Activated CD4-positive, alpha-beta memory T cell treated with anti-CD3 and anti-CD28 coated beads for 36 hours (primary cell): ENCODE measurements around the gene NUAK1. TPM values are rescaled to one million over a fixed set of nuclear protein-coding genes. Genes with fewer than 3 reads are reported as not detected.

Experiments used
- CTCF ChIA-PET: fragments of 350-600 bp; sonication (Branson Sonifier 250); formaldehyde crosslinking; loops from one replicate; lab custom pipeline; 2021; ENCODE audit warnings: antibody characterized with exemption, inconsistent platforms; lab: Charles Lee
- POLR2A ChIA-PET: fragments of 350-600 bp; sonication (Branson Sonifier 250); formaldehyde crosslinking; loops from one replicate; lab custom pipeline; 2021; ENCODE audit warnings: antibody characterized with exemption; lab: Charles Lee
- DNase-seq: peaks from one replicate; pipeline ENCODE4 v3.0.0-alpha.2; 2020
- H3K27ac Mint-ChIP-seq: one replicate; pipeline ENCODE4 v1.8.0; 2021; ENCODE audit warnings: mixed read lengths
- H3K27me3 Mint-ChIP-seq: one replicate; pipeline ENCODE4 v1.8.0; 2021; ENCODE audit warnings: mixed read lengths
- H3K36me3 Mint-ChIP-seq: one replicate; pipeline ENCODE4 v1.8.0; 2021; ENCODE audit warnings: mixed read lengths
- H3K4me1 Mint-ChIP-seq: one replicate; pipeline ENCODE4 v1.8.0; 2021; ENCODE audit warnings: low read depth, mixed read lengths
- H3K4me3 Mint-ChIP-seq: one replicate; pipeline ENCODE4 v1.8.0; 2021; ENCODE audit warnings: mild to moderate bottlenecking, mixed read lengths
- H3K9me3 Mint-ChIP-seq: one replicate; pipeline ENCODE4 v1.8.0; 2021; ENCODE audit warnings: mixed read lengths
- intact Hi-C: fragments of 100-400 bp; cut with micrococcal nuclease; formaldehyde crosslinking; loops from one replicate; pipeline ENCODE4 v1.15.1; 2023
- total RNA-seq, 2 experiments: library from RNA; stranded (reverse); gene quantifications; one replicate each; pipeline ENCODE4 v1.2.3, GENCODE V29; 2021

Gene NUAK1
- total RNA-seq, 2 experiments from 2014 or later, result 0.05 TPM; not detected in 1

DNA sequence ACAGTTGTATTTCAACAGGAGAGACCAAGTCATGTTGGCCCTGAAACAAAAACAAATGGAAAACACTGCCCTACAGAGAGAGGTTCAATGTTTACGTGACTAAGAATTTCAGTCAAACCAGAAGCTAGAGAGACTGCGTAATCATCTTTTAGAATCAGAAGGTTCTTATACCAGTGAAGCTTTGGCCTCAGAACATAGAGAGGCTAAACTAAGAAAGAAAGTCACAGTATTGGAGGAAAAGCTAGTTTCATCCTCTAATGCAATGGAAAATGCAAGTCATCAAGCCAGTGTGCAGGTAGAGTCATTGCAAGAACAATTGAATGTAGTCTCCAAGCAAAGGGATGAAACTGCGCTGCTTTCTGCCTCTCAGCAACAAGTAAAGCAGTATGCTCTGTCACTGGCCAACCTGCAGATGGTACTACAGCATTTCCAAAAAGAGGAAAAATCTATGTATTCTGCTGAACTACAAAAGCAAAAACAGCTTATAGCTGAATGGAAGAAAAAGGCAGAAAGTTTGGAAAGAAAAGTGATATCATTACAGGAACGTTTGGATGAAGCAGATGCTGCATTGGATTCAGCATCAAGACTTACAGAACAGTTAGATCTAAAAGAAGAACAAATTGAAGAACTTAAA lies 32.5 kb upstream of the NUAK1 start:
- intact Hi-C loops, result loop anchor here (5.0 kb wide), 1 partner anchor 51 kb away; no protein-coding TSS in a partner anchor
- peak; percentile 21 for DNase-seq
- peaks cover 2% of the 10 kb centered on the region for H3K4me1 Mint-ChIP-seq
- POLR2A ChIA-PET, result no interaction called here
- CTCF ChIA-PET, result interaction anchor here (0.6 to 1.2 kb wide), 2 partner anchors 51 to 53 kb away, joined by 3 to 6 read pairs; no protein-coding TSS in a partner anchor
- peaks cover 13% of the 10 kb centered on the region for H3K9me3 Mint-ChIP-seq
- no peaks in the 10 kb centered on the region for H3K36me3 Mint-ChIP-seq
- peaks cover 9% of the 10 kb centered on the region for H3K27me3 Mint-ChIP-seq
- H3K4me3 Mint-ChIP-seq, result no peak overlapping the region
- no peak overlapping the region for H3K27ac Mint-ChIP-seq

- ChIA-PET POLR2A (interaction anchor here (0.6 kb wide), 1 partner anchor 287 kb away, joined by 3 read pairs; no protein-coding TSS in a partner anchor), CTCF (no interaction called here)
- Mint-ChIP-seq H3K4me3 (no peak overlapping the region), H3K36me3 (no peaks in the 10 kb centered on the region), H3K27ac (no peak overlapping the region), H3K9me3 (peaks cover 13% of the 10 kb centered on the region), H3K27me3 (peaks cover 16% of the 10 kb centered on the region), H3K4me1 (peaks cover 2% of the 10 kb centered on the region)
- no peak for DNase-seq
- intact Hi-C loops, result loop anchor here (5.0 kb wide), 1 partner anchor 52 kb away; no protein-coding TSS in a partner anchor
These were observed 31.5 kb upstream of the NUAK1 start for GRCh38 chr12:106170285-106170684.

GRCh38 chr12:106163712-106164111 lies 25.0 kb upstream of the NUAK1 start:
- Mint-ChIP-seq H3K4me3 (no peak overlapping the region), H3K4me1 (no peaks in the 10 kb centered on the region), H3K27ac (no peak overlapping the region), H3K27me3 (peaks cover 30% of the 10 kb centered on the region), H3K36me3 (no peaks in the 10 kb centered on the region), H3K9me3 (peaks cover 12% of the 10 kb centered on the region)
- no peak for DNase-seq
- ChIA-PET CTCF (no interaction called here), POLR2A (no interaction called here)
- intact Hi-C loops, result no loop called here

DNA sequence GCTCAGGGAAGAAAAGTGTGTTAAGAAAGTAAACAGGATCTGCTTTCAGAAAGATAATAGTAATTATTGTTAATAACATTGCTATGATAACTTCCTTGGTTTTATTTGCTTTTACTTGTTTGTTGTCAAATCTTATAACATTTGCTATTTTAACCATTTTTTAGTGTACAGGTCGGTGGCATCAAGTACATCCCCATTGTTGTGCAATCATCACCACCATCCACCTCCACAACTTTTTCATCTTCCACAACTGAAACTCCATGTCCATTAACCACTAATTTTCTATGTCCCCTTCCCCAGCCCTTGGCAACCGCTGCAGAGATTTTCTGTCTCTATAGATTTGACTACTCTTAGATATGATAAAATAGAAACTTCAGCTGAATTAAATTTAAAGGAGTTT lies 22.7 kb upstream of the NUAK1 start:
- CTCF ChIA-PET, result no interaction called here
- Mint-ChIP-seq H3K9me3 (no peaks in the 10 kb centered on the region), H3K36me3 (no peaks in the 10 kb centered on the region), H3K4me3 (no peak overlapping the region), H3K27me3 (peaks cover 30% of the 10 kb centered on the region), H3K4me1 (no peaks in the 10 kb centered on the region), H3K27ac (no peak overlapping the region)
- DNase-seq, result no peak
- intact Hi-C loops, result no loop called here
- POLR2A ChIA-PET, result no interaction called here

DNA sequence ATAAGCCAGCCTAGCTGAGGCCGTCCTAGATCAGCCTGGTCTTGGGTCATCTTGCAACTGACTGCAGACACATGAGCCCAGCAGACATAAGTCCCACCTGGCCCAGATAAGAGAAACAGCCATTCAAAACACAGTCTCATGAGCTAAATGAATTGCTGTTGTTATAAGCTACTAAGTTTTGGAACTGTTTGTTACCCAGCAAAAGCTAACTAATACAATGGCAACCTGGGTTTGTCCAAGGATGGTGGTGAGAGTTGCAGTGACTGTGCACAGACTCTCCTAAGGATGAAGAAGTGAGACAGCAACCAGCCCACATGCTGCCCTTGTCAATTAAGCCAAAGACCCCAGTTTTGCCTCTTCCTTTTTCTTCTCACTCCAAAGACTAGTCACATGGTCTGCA lies 22.2 kb upstream of the NUAK1 start:
- ChIA-PET CTCF (no interaction called here), POLR2A (no interaction called here)
- Mint-ChIP-seq H3K27ac (no peak overlapping the region), H3K4me1 (no peaks in the 10 kb centered on the region), H3K4me3 (no peak overlapping the region), H3K36me3 (no peaks in the 10 kb centered on the region), H3K9me3 (no peaks in the 10 kb centered on the region), H3K27me3 (peaks cover 24% of the 10 kb centered on the region)
- intact Hi-C loops, result no loop called here
- no peak for DNase-seq

DNA sequence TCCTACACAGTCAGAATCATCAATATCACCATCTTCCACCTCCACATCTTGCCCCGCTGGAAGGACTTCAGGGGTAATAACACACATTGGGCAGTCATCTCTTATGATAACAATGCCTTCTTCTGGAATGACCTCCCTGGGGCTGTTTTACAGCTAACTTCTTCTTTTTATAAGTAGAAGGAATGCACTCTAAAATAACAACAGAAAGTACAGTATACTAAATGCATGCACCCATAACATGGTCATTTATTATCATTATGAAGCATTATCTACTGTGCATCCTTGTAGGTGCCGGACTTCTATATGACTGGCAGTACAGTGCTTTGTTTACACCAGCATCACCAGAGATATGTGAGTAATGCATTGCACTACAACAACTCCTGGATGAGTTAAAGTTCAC lies 19.0 kb upstream of the NUAK1 start:
- ChIA-PET CTCF (no interaction called here), POLR2A (no interaction called here)
- H3K36me3 Mint-ChIP-seq, result no peaks in the 10 kb centered on the region
- no peak for DNase-seq
- intact Hi-C loops, result no loop called here
- H3K27me3 Mint-ChIP-seq, result peaks cover 9% of the 10 kb centered on the region
- no peak overlapping the region for H3K27ac Mint-ChIP-seq
- no peak overlapping the region for H3K4me3 Mint-ChIP-seq
- no peaks in the 10 kb centered on the region for H3K4me1 Mint-ChIP-seq
- no peaks in the 10 kb centered on the region for H3K9me3 Mint-ChIP-seq

DNA sequence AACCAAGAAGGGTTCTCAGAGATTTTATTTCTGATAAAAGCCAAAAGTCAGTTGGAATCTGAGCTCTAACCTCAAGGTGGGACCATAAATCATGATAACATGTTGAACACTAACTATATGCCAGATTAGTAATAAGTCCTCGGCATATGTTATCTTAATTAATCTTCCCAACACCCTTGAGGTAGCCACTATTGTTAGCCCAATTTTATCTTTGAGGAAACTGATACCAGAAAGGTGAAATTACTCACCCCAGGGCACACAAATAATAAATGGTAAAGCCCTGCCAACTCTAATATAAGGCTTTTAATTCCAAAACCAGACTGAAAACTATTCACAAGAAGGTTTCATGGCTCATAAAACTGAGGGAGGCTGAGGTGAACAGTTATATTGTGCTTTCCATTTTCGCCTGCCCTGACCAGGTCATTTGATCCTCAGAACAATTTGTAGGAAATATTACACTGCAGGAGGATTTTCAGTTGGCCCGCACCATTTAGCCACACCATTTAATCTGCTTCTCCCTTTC lies 16.1 kb upstream of the NUAK1 start:
- H3K4me3 Mint-ChIP-seq, result no peak overlapping the region
- POLR2A ChIA-PET, result no interaction called here
- no peak for DNase-seq
- H3K27me3 Mint-ChIP-seq, result peaks cover 7% of the 10 kb centered on the region
- no peaks in the 10 kb centered on the region for H3K36me3 Mint-ChIP-seq
- no peaks in the 10 kb centered on the region for H3K4me1 Mint-ChIP-seq
- CTCF ChIA-PET, result interaction anchor here (1.0 kb wide), 1 partner anchor 733 kb away, joined by 4 read pairs; no protein-coding TSS in a partner anchor
- intact Hi-C loops, result no loop called here
- no peak overlapping the region for H3K27ac Mint-ChIP-seq
- H3K9me3 Mint-ChIP-seq, result no peaks in the 10 kb centered on the region

DNA sequence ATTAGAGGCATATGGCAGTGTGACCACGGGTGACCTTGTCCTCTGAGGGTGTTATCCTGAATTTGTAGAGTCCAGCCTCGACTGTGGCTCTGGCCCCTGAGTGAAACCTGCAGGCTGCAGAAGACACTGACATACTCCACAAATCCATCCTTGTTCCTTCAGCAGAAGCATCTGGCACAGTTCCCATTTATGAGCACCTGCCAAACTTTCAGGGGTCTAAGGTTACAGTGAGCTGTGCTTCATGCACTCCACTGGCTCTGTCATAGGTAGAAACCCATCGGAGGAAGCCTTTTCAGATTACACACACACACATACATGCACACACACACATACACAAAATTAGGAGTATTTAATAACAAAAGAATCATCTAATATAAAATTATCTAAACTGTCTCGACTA lies 13.6 kb upstream of the NUAK1 start:
- Mint-ChIP-seq H3K4me3 (no peak overlapping the region), H3K27me3 (peaks cover 7% of the 10 kb centered on the region), H3K9me3 (no peaks in the 10 kb centered on the region), H3K36me3 (no peaks in the 10 kb centered on the region), H3K27ac (no peak overlapping the region), H3K4me1 (no peaks in the 10 kb centered on the region)
- POLR2A ChIA-PET, result no interaction called here
- intact Hi-C loops, result no loop called here
- no peak for DNase-seq
- CTCF ChIA-PET, result interaction anchor here (1.9 kb wide), 1 partner anchor 16 kb away, joined by 8 read pairs; no protein-coding TSS in a partner anchor

GRCh38 chr12:106150555-106150954 lies 11.8 kb upstream of the NUAK1 start:
- POLR2A ChIA-PET, result interaction anchor here (0.7 kb wide), 1 partner anchor 533 kb away, joined by 3 read pairs; no protein-coding TSS in a partner anchor

GRCh38 chr12:106149096-106149784 lies 10.5 kb upstream of the NUAK1 start:
- DNase-seq, result no peak
- CTCF ChIA-PET, result interaction anchor here (0.6 to 3.3 kb wide), 7 partner anchors 10 to 887 kb away, joined by 3 to 29 read pairs (median 4); partner anchors contain the start of gene NUAK1
- no peak overlapping the region for H3K4me3 Mint-ChIP-seq
- POLR2A ChIA-PET, result no interaction called here
- no peaks in the 10 kb centered on the region for H3K36me3 Mint-ChIP-seq
- H3K27me3 Mint-ChIP-seq, result peaks cover 22% of the 10 kb centered on the region
- no peak overlapping the region for H3K27ac Mint-ChIP-seq
- intact Hi-C loops, result no loop called here
- H3K9me3 Mint-ChIP-seq, result no peaks in the 10 kb centered on the region
- peaks cover 2% of the 10 kb centered on the region for H3K4me1 Mint-ChIP-seq

More at GRCh38 chr12:106150555-106150954, 11.8 kb upstream of the NUAK1 start:
- DNase-seq, result no peak
- Mint-ChIP-seq H3K27me3 (peaks cover 19% of the 10 kb centered on the region), H3K9me3 (no peaks in the 10 kb centered on the region), H3K4me3 (no peak overlapping the region), H3K36me3 (no peaks in the 10 kb centered on the region), H3K27ac (no peak overlapping the region), H3K4me1 (no peaks in the 10 kb centered on the region)
- CTCF ChIA-PET, result interaction anchor here (1.1 to 2.7 kb wide), 2 partner anchors 73 to 730 kb away, joined by 4 to 8 read pairs; no protein-coding TSS in a partner anchor
- intact Hi-C loops, result no loop called here

GRCh38 chr12:106147956-106148355 lies 9.2 kb upstream of the NUAK1 start:
- no peak overlapping the region for H3K4me3 Mint-ChIP-seq
- CTCF ChIA-PET, result interaction anchor here (0.6 to 3.3 kb wide), 5 partner anchors 9 to 728 kb away, joined by 3 to 29 read pairs (median 3); no protein-coding TSS in a partner anchor
- H3K27me3 Mint-ChIP-seq, result peaks cover 20% of the 10 kb centered on the region
- no peak overlapping the region for H3K27ac Mint-ChIP-seq
- peaks cover 2% of the 10 kb centered on the region for H3K4me1 Mint-ChIP-seq
- H3K9me3 Mint-ChIP-seq, result no peaks in the 10 kb centered on the region
- no peaks in the 10 kb centered on the region for H3K36me3 Mint-ChIP-seq
- intact Hi-C loops, result no loop called here
- POLR2A ChIA-PET, result no interaction called here
- no peak for DNase-seq

DNA sequence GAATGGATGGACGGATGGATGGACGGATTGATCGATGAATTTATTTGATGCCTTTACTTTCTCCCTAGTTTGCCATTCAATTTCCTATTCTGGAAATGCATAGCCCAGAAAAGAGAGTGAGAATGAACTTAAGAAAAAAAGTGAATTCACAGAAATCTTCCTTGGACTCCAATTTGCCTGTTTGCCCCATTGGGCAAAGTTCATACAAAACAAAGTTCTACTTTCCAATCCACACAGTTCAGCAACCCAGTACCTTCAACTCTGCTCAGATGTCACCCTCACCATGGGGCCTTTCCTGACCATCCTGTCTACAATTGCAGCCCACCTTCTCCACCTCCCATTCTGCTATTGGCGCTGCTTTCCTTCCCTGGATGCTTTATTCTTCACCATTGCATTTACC lies 8.2 kb upstream of the NUAK1 start:
- Mint-ChIP-seq H3K27ac (no peak overlapping the region), H3K4me1 (peaks cover 2% of the 10 kb centered on the region), H3K36me3 (no peaks in the 10 kb centered on the region), H3K4me3 (no peak overlapping the region), H3K27me3 (peaks cover 23% of the 10 kb centered on the region), H3K9me3 (no peaks in the 10 kb centered on the region)
- DNase-seq, result no peak
- CTCF ChIA-PET, result interaction anchor here (0.6 to 3.3 kb wide), 3 partner anchors 10 to 115 kb away, joined by 3 to 29 read pairs (median 4); no protein-coding TSS in a partner anchor
- POLR2A ChIA-PET, result no interaction called here
- intact Hi-C loops, result no loop called here
